Fibroblast of villous mesenchyme (primary cell): ENCODE results near the gene INHA. TPM values are rescaled to one million over a fixed set of nuclear protein-coding genes. Genes with fewer than 3 reads are reported as not detected.

Source experiments
- DNase-seq: peaks from one replicate; pipeline ENCODE4 v3.0.0-alpha.2; 2010; ENCODE audit warnings: low read depth
- H3K4me3 ChIP-seq: 2 replicates; pipeline ENCODE4 v1.5.1; 2011; ENCODE audit warnings: low read depth, mild to moderate bottlenecking, low read length
- CTCF ChIP-seq: IDR thresholded peaks from 2 replicates; pipeline ENCODE4 v1.5.1; 2012; ENCODE audit warnings: low read depth, mild to moderate bottlenecking, low read length; ENCODE audit not compliant: insufficient read depth
- total RNA-seq: library from RNA; depleted of rRNA; stranded (reverse); fragments of >200 nt; gene quantifications from 2 replicates; pipeline ENCODE4 v1.2.3, GENCODE V29; 2012

The INHA gene
- total RNA-seq, 1 donor = 0.43 TPM

GRCh38 chr2:219593154-219593553, 21.0 kb downstream of the INHA start:
- no peak for DNase-seq
- TF ChIP-seq CTCF = no peak
- no peak overlapping the region for H3K4me3 ChIP-seq

GRCh38 chr2:219595256-219595655, 23.1 kb downstream of the INHA start:
- no peak for DNase-seq
- no peak for TF ChIP-seq CTCF
- no peak overlapping the region for H3K4me3 ChIP-seq

- TF ChIP-seq CTCF = no peak
- DNase-seq = peak; percentile 36
- peak overlapping the region; percentile 83 for H3K4me3 ChIP-seq
Observed at GRCh38 chr2:219596954-219597551, 24.9 kb downstream of the INHA start.

- DNase-seq = peak; percentile 97
- no peak for TF ChIP-seq CTCF
- peak within 1 kb of the TSS; percentile 83 for H3K4me3 ChIP-seq
Observed at GRCh38 chr2:219597552-219598307, 25.6 kb downstream of the INHA start, which contains the start of gene STK11IP. TSS of gene STK11IP (plus strand) at chr2:219597857. CDS start at chr2:219598120, 263 bp downstream.

- TF ChIP-seq CTCF = no peak
- peak overlapping the region; percentile 83 for H3K4me3 ChIP-seq
- DNase-seq = no peak
Observed at GRCh38 chr2:219598308-219599078, 26.4 kb downstream of the INHA start.

- H3K4me3 ChIP-seq = no peak overlapping the region
- no peak for DNase-seq
- no peak for TF ChIP-seq CTCF
Observed at GRCh38 chr2:219603771-219604170, 31.7 kb downstream of the INHA start.
